Transverse colon (tissue), 4 donors: ENCODE results near the gene CHST1.

Experiments used
- EP300 ChIP-seq: sonication (generic); formaldehyde crosslinking; IDR thresholded peaks from one replicate; pipeline ENCODE4 v1.6.1; 2017; ENCODE audit warnings: antibody characterized with exemption, low read depth
- POLR2A ChIP-seq: fragments of 450-650 bp; IDR thresholded peaks from one replicate; pipeline ENCODE4 v1.6.1; 2016; ENCODE audit warnings: antibody characterized with exemption, mild to moderate bottlenecking, moderate library complexity
- POLR2AphosphoS5 ChIP-seq, 3 donors: sonication (generic); formaldehyde crosslinking; IDR thresholded peaks; one replicate each; pipeline ENCODE4 v1.6.1; 2016; ENCODE audit warnings: antibody characterized with exemption in 3 of 3
- TF ChIP-seq, protein P1 (sequence below), 5 experiments: fragments of 200-600 bp in 3 of 5; fragments of 450-650 bp in 2 of 5; sonication (generic) in 3 of 5; IDR thresholded peaks; 1 replicate in 2 of 5; 2 replicates in 3 of 5; pipeline ENCODE4 v1.5.1; 2016 to 2017; ENCODE audit warnings: antibody characterized with exemption in 5 of 5, inconsistent platforms in 3 of 5, mild to moderate bottlenecking in 2 of 5, moderate library complexity in 1 of 5

DNA sequence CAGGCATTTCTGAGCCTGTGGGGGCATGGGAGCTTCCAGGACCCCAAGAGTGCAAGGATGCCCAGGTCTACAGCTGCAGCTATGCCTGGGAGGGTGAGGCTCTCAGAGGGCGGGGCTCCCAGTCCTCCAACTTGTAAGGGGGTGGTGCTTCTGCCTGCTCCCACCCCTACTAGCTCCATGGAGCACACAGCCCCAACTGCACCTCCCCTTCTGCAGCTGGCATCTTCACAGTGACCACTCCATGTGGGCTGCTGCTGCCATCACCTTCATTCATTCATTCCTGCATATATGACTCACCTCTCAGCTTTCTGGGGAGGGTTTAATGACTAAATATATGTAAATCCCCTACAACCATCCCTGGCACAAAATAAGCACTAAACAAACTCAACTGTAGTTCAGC, 43.8 kb downstream of the CHST1 start:
- TF ChIP-seq, protein P1, sequence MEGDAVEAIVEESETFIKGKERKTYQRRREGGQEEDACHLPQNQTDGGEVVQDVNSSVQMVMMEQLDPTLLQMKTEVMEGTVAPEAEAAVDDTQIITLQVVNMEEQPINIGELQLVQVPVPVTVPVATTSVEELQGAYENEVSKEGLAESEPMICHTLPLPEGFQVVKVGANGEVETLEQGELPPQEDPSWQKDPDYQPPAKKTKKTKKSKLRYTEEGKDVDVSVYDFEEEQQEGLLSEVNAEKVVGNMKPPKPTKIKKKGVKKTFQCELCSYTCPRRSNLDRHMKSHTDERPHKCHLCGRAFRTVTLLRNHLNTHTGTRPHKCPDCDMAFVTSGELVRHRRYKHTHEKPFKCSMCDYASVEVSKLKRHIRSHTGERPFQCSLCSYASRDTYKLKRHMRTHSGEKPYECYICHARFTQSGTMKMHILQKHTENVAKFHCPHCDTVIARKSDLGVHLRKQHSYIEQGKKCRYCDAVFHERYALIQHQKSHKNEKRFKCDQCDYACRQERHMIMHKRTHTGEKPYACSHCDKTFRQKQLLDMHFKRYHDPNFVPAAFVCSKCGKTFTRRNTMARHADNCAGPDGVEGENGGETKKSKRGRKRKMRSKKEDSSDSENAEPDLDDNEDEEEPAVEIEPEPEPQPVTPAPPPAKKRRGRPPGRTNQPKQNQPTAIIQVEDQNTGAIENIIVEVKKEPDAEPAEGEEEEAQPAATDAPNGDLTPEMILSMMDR (IDR thresholded peaks at IDR 0.05) = no peak
- TF ChIP-seq POLR2A (no peak), POLR2AphosphoS5 (IDR thresholded peaks at IDR 0.05) (no peak), EP300 (no peak)
